HEK293 (cell line): ENCODE measurements around the gene DSN1.

Experiments
- IKZF3 ChIP-seq: fragments of 450-650 bp; IDR thresholded peaks from 2 replicates; pipeline ENCODE4 v1.5.0; 2018; ENCODE audit warnings: missing biosample characterization, mild to moderate bottlenecking, missing genetic modification characterization, moderate library complexity
- PRDM10 ChIP-seq: fragments of 450-650 bp; formaldehyde crosslinking; IDR thresholded peaks from 2 replicates; pipeline ENCODE4 v1.5.1; 2016; ENCODE audit warnings: missing biosample characterization, missing genetic modification characterization
- SP2 ChIP-seq: fragments of 450-650 bp; formaldehyde crosslinking; IDR thresholded peaks from 2 replicates; pipeline ENCODE4 v1.5.1; 2016; ENCODE audit warnings: missing biosample characterization, missing genetic modification characterization
- TRIM28 ChIP-seq: IDR thresholded peaks from 2 replicates; pipeline ENCODE4 v1.6.1; 2011; ENCODE audit warnings: low read length, control low read depth, borderline replicate concordance
- ZBTB48 ChIP-seq: fragments of 450-650 bp; formaldehyde crosslinking; IDR thresholded peaks from 2 replicates; pipeline ENCODE4 v1.5.1; 2016; ENCODE audit warnings: missing biosample characterization, missing genetic modification characterization
- ZEB2 ChIP-seq: fragments of 450-650 bp; formaldehyde crosslinking; IDR thresholded peaks from 2 replicates; pipeline ENCODE4 v1.5.1; 2016; ENCODE audit warnings: missing biosample characterization, missing genetic modification characterization
- ZFP3 ChIP-seq: fragments of 450-650 bp; formaldehyde crosslinking; IDR thresholded peaks from 2 replicates; pipeline ENCODE4 v1.5.1; 2016; ENCODE audit warnings: low read depth, missing biosample characterization, missing genetic modification characterization
- ZNF132 ChIP-seq: fragments of 450-650 bp; formaldehyde crosslinking; IDR thresholded peaks from 2 replicates; pipeline ENCODE4 v1.5.1; 2017; ENCODE audit warnings: missing biosample characterization, missing genetic modification characterization, borderline replicate concordance
- ZNF184 ChIP-seq: fragments of 450-650 bp; IDR thresholded peaks from 2 replicates; pipeline ENCODE4 v1.5.1; 2018; ENCODE audit warnings: missing biosample characterization, mild to moderate bottlenecking, missing genetic modification characterization
- ZNF23 ChIP-seq: fragments of 450-650 bp; formaldehyde crosslinking; IDR thresholded peaks from 2 replicates; pipeline ENCODE4 v1.5.1; 2016; ENCODE audit warnings: missing biosample characterization, missing genetic modification characterization, borderline replicate concordance
- ZNF280D ChIP-seq: fragments of 450-650 bp; formaldehyde crosslinking; IDR thresholded peaks from 2 replicates; pipeline ENCODE4 v1.5.1; 2016; ENCODE audit warnings: missing biosample characterization, missing genetic modification characterization
- ZNF341 ChIP-seq: fragments of 450-650 bp; formaldehyde crosslinking; IDR thresholded peaks from 2 replicates; pipeline ENCODE4; 2016; ENCODE audit warnings: low read depth, missing biosample characterization, missing genetic modification characterization
- ZNF449 ChIP-seq: fragments of 450-650 bp; formaldehyde crosslinking; IDR thresholded peaks from 2 replicates; pipeline ENCODE4 v1.5.1; 2017; ENCODE audit warnings: missing biosample characterization, mild to moderate bottlenecking, missing genetic modification characterization, moderate library complexity
- ZNF596 ChIP-seq: fragments of 450-650 bp; IDR thresholded peaks from 2 replicates; pipeline ENCODE4 v1.5.0; 2018; ENCODE audit warnings: missing biosample characterization, mild to moderate bottlenecking, missing genetic modification characterization, moderate library complexity
- ZNF623 ChIP-seq: fragments of 450-650 bp; formaldehyde crosslinking; IDR thresholded peaks from 2 replicates; pipeline ENCODE4 v1.5.1; 2016; ENCODE audit warnings: missing biosample characterization, missing genetic modification characterization
- ZNF701 ChIP-seq: fragments of 450-650 bp; formaldehyde crosslinking; IDR thresholded peaks from 2 replicates; pipeline ENCODE4 v1.5.1; 2016; ENCODE audit warnings: missing biosample characterization, missing genetic modification characterization
- ZNF747 ChIP-seq: fragments of 450-650 bp; formaldehyde crosslinking; IDR thresholded peaks from 2 replicates; pipeline ENCODE4 v1.5.1; 2016; ENCODE audit warnings: missing biosample characterization, missing genetic modification characterization
- ZNF843 ChIP-seq: fragments of 450-650 bp; formaldehyde crosslinking; IDR thresholded peaks from 2 replicates; pipeline ENCODE4 v1.5.1; 2016; ENCODE audit warnings: missing biosample characterization, missing genetic modification characterization
- TF ChIP-seq, protein P1 (sequence below): fragments of 450-650 bp; formaldehyde crosslinking; IDR thresholded peaks from 2 replicates; pipeline ENCODE4 v1.5.1; 2016; ENCODE audit warnings: missing biosample characterization, missing genetic modification characterization
- TF ChIP-seq, protein P2 (sequence below): fragments of 450-650 bp; formaldehyde crosslinking; IDR thresholded peaks from 2 replicates; pipeline ENCODE4 v1.5.1; 2016; ENCODE audit warnings: missing biosample characterization, missing genetic modification characterization, low read depth
- TF ChIP-seq, protein P3 (sequence below): fragments of 450-650 bp; formaldehyde crosslinking; conservative IDR thresholded peaks from 2 replicates; pipeline ENCODE4 v1.5.1; 2016; ENCODE audit warnings: low read depth, missing biosample characterization, missing genetic modification characterization

DSN1 gene

DNA sequence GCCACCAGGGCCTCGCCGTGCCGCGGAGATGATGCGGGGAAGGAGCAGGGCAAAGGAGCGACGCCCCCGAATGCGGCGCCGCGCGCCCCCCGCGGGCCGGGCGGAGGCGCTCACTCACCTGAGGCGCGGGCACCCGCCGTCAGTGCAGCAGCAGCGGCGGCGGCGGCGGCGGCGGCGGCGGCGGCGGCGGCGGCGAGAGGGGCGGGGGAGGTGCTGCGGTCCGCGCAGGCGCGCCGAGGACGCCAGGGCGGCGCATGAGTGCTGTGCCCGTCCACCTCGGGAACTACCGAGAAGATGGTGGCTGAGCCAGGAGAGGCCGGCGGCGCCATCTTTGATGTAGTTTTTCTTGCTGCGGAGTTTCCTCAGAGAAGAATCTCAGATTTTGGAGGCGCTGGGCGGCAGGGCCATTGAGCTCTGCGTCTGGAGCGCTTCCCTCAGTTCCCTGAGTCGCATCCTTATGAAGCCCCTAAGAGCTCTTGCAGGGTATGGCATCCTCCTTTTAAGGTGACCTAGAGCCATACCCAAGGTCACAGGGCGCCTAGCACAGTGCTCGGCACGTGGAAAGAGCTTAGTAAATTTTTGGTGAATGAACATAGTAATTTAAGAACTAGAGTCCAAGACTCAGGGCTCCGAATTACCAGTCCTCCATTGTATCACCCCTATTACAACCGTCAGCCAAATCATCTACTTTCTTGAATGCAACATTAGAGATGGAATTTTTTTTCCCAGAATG, 27.5 kb downstream of the DSN1 start, which contains the start of gene NDRG3 (continued):
- TF ChIP-seq IKZF3 (tag by site-specific recombination) (no peak), TRIM28 (no peak), ZNF23 (tag by site-specific recombination) (no peak), ZEB2 (tag by site-specific recombination) (no peak), ZBTB48 (tag by site-specific recombination) (peak; percentile 73), SP2 (tag by site-specific recombination) (no peak), ZNF184 (0 out of 2 replicates have a peak, but pooled peaks have one; percentile 24), ZNF747 (no peak), ZNF843 (no peak), ZNF623 (no peak), ZNF280D (tag by site-specific recombination) (no peak), PRDM10 (tag by site-specific recombination) (peak; percentile 56), ZNF341 (no peak), ZNF132 (tag by site-specific recombination) (no peak), ZNF701 (tag by site-specific recombination) (no peak), ZNF449 (tag by site-specific recombination) (no peak), ZNF596 (tag by site-specific recombination) (no peak), ZFP3 (tag by site-specific recombination) (no peak)
- TF ChIP-seq, protein P1, sequence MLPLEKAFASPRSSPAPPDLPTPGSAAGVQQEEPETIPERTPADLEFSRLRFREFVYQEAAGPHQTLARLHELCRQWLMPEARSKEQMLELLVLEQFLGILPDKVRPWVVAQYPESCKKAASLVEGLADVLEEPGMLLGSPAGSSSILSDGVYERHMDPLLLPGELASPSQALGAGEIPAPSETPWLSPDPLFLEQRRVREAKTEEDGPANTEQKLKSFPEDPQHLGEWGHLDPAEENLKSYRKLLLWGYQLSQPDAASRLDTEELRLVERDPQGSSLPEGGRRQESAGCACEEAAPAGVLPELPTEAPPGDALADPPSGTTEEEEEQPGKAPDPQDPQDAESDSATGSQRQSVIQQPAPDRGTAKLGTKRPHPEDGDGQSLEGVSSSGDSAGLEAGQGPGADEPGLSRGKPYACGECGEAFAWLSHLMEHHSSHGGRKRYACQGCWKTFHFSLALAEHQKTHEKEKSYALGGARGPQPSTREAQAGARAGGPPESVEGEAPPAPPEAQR = no peak
- TF ChIP-seq, protein P2, sequence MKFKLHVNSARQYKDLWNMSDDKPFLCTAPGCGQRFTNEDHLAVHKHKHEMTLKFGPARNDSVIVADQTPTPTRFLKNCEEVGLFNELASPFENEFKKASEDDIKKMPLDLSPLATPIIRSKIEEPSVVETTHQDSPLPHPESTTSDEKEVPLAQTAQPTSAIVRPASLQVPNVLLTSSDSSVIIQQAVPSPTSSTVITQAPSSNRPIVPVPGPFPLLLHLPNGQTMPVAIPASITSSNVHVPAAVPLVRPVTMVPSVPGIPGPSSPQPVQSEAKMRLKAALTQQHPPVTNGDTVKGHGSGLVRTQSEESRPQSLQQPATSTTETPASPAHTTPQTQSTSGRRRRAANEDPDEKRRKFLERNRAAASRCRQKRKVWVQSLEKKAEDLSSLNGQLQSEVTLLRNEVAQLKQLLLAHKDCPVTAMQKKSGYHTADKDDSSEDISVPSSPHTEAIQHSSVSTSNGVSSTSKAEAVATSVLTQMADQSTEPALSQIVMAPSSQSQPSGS (tag by site-specific recombination) = no peak
- TF ChIP-seq, protein P3, sequence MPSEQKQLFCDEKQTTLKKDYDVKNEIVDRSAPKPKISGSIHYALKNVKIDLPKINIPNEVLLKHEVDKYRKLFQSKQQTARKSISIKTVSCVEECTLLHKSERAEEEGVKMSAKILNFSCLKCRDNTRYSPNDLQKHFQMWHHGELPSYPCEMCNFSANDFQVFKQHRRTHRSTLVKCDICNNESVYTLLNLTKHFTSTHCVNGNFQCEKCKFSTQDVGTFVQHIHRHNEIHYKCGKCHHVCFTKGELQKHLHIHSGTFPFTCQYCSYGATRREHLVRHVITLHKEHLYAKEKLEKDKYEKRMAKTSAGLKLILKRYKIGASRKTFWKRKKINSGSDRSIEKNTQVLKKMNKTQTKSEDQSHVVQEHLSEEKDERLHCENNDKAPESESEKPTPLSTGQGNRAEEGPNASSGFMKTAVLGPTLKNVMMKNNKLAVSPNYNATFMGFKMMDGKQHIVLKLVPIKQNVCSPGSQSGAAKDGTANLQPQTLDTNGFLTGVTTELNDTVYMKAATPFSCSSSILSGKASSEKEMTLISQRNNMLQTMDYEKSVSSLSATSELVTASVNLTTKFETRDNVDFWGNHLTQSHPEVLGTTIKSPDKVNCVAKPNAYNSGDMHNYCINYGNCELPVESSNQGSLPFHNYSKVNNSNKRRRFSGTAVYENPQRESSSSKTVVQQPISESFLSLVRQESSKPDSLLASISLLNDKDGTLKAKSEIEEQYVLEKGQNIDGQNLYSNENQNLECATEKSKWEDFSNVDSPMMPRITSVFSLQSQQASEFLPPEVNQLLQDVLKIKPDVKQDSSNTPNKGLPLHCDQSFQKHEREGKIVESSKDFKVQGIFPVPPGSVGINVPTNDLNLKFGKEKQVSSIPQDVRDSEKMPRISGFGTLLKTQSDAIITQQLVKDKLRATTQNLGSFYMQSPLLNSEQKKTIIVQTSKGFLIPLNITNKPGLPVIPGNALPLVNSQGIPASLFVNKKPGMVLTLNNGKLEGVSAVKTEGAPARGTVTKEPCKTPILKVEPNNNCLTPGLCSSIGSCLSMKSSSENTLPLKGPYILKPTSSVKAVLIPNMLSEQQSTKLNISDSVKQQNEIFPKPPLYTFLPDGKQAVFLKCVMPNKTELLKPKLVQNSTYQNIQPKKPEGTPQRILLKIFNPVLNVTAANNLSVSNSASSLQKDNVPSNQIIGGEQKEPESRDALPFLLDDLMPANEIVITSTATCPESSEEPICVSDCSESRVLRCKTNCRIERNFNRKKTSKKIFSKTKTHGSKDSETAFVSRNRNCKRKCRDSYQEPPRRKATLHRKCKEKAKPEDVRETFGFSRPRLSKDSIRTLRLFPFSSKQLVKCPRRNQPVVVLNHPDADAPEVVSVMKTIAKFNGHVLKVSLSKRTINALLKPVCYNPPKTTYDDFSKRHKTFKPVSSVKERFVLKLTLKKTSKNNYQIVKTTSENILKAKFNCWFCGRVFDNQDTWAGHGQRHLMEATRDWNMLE (tag by site-specific recombination) = 0 out of 2 replicates have a peak, but pooled peaks have one; percentile 13
- TF ChIP-seq, all 188 proteins: peak for 14
